Endothelial cell (in vitro differentiated cells): ENCODE results near the gene AHDC1. TPM values are rescaled to one million over a fixed set of nuclear protein-coding genes. Genes with fewer than 3 reads are reported as not detected.
"Not testable (repeated sequence)": the region's sequence is repeated elsewhere in the genome, so short reads cannot be mapped to it uniquely, and the experiment has no call there.

ENCODE experiments used
- DNase-seq: peaks from one replicate; pipeline ENCODE4 v3.0.0; 2021; ENCODE audit warnings: low spot score
- H3K27ac Mint-ChIP-seq: one replicate; pipeline ENCODE4 v1.8.0; 2021; ENCODE audit warnings: mixed read lengths, inconsistent platforms; ENCODE audit not compliant: unreplicated experiment
- H3K27me3 Mint-ChIP-seq: one replicate; pipeline ENCODE4 v1.8.0; 2021; ENCODE audit warnings: mild to moderate bottlenecking, moderate library complexity, mixed read lengths, inconsistent platforms; ENCODE audit not compliant: unreplicated experiment
- H3K36me3 Mint-ChIP-seq: one replicate; pipeline ENCODE4 v1.8.0; 2021; ENCODE audit warnings: mild to moderate bottlenecking, low read depth, mixed read lengths, inconsistent platforms; ENCODE audit not compliant: unreplicated experiment
- H3K4me1 Mint-ChIP-seq: one replicate; pipeline ENCODE4 v1.8.0; 2021; ENCODE audit warnings: mild to moderate bottlenecking, mixed read lengths, inconsistent platforms; ENCODE audit not compliant: unreplicated experiment
- H3K4me3 Mint-ChIP-seq: one replicate; pipeline ENCODE4 v1.8.0; 2021; ENCODE audit warnings: mild to moderate bottlenecking, mixed read lengths, inconsistent platforms; ENCODE audit not compliant: unreplicated experiment
- H3K9me3 Mint-ChIP-seq: one replicate; pipeline ENCODE4 v1.8.0; 2021; ENCODE audit warnings: mixed read lengths, inconsistent platforms; ENCODE audit not compliant: unreplicated experiment
- CTCF ChIP-seq: fragments of 200-600 bp; sonication (generic); IDR thresholded peaks from one replicate; pipeline ENCODE4 v1.5.0; 2021; ENCODE audit warnings: antibody characterized with exemption; ENCODE audit not compliant: unreplicated experiment
- total RNA-seq: library from RNA; stranded (reverse); fragmentation: NEBNext Ultra II Directional; extraction: Animal tissue kit (Norgen Biotek cat#: 25700); gene quantifications from one replicate; pipeline ENCODE4 v1.2.1, GENCODE V29; 2021; ENCODE audit not compliant: unreplicated experiment

The AHDC1 gene
- total RNA-seq, 1 donor from 2014 or later = 48.0 TPM

- Mint-ChIP-seq H3K4me1 (peaks cover 50% of the 10 kb centered on the region), H3K27ac (peak overlapping the region; percentile 77), H3K27me3 (peaks cover 8% of the 10 kb centered on the region), H3K4me3 (peak overlapping the region; percentile 47), H3K9me3 (no peaks in the 10 kb centered on the region), H3K36me3 (no peaks in the 10 kb centered on the region)
- TF ChIP-seq CTCF = no peak
- no peak for DNase-seq
Measured at GRCh38 chr1:27633298-27633610, 29.3 kb upstream of the AHDC1 start.

DNA sequence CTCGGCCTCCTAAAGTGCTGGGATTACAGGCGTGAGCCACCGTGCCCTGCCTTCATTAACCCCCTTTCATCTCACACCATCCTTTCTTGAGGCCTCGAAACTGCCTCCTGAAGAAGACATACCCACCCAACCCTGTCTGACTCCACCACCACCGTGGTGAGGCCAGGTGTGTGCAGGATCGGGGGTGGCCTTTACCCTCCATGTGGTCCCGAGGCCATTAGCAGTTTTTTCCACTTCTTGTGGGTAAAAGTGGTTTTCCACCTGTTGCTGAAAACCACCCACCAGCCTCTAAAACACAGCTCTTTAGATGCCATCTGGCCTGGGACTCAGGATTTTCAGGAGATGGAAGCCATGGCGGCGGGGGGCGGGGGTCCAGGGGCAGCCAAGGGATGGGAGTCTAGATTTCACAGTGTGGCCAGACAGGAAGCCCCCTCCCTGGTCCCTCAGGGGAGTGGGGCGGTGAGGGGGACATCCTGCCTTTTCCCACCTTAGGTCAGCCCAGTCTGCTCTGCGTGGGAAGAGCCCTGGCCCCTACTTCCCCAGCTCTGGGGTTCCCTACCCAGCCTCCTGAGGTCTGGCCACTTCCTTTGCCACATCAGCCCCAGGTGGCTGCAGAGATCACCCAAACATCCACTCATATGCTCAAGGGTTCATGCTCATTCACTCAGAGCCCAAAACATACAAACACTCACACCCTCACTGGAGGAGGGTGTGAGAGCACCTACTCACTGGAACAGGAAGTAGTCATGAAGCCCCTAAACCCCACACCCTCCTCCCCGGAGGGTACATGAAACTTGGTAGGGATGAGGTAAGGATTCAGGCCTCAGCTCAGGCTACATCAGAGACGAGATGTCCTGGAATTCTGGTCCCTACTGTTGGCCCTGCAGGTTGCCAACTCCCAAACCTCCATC is 28.7 kb upstream of the AHDC1 start:
- Mint-ChIP-seq H3K4me3 (no peak overlapping the region), H3K27ac (peak overlapping the region; percentile 64), H3K27me3 (peaks cover 8% of the 10 kb centered on the region), H3K36me3 (no peaks in the 10 kb centered on the region), H3K4me1 (peaks cover 50% of the 10 kb centered on the region), H3K9me3 (no peaks in the 10 kb centered on the region)
- no peak for TF ChIP-seq CTCF
- DNase-seq = no peak

- peaks cover 6% of the 10 kb centered on the region for H3K27me3 Mint-ChIP-seq
- H3K4me1 Mint-ChIP-seq = peaks cover 46% of the 10 kb centered on the region
- TF ChIP-seq CTCF = no peak
- no peak overlapping the region for H3K4me3 Mint-ChIP-seq
- no peaks in the 10 kb centered on the region for H3K9me3 Mint-ChIP-seq
- peaks cover 3% of the 10 kb centered on the region for H3K36me3 Mint-ChIP-seq
- DNase-seq = no peak
- peak overlapping the region; percentile 91 for H3K27ac Mint-ChIP-seq
Measured at GRCh38 chr1:27630859-27631491, 27.0 kb upstream of the AHDC1 start.

- H3K36me3 Mint-ChIP-seq = peaks cover 3% of the 10 kb centered on the region
- no peak for DNase-seq
- peaks cover 4% of the 10 kb centered on the region for H3K27me3 Mint-ChIP-seq
- H3K9me3 Mint-ChIP-seq = no peaks in the 10 kb centered on the region
- no peak overlapping the region for H3K27ac Mint-ChIP-seq
- peaks cover 37% of the 10 kb centered on the region for H3K4me1 Mint-ChIP-seq
- TF ChIP-seq CTCF = no peak
- no peak overlapping the region for H3K4me3 Mint-ChIP-seq
Measured at GRCh38 chr1:27628712-27629111, 24.8 kb upstream of the AHDC1 start.

- peaks cover 30% of the 10 kb centered on the region for H3K4me1 Mint-ChIP-seq
- H3K27ac Mint-ChIP-seq, H3K4me3 Mint-ChIP-seq, H3K9me3 Mint-ChIP-seq, H3K36me3 Mint-ChIP-seq, H3K27me3 Mint-ChIP-seq, DNase-seq: not testable (repeated sequence)
Measured at GRCh38 chr1:27627733-27628132, 23.8 kb upstream of the AHDC1 start.
